SKM-1 treated with dmso at 0.1 percent for 144 hours (cell line): ENCODE measurements around the gene TCL1A.

Experiments
- DNase-seq: peaks from one replicate; lab custom pipeline; 2025; ENCODE audit not compliant: unreplicated experiment; lab: John Stamatoyannopoulos, UW

Gene TCL1A

DNA sequence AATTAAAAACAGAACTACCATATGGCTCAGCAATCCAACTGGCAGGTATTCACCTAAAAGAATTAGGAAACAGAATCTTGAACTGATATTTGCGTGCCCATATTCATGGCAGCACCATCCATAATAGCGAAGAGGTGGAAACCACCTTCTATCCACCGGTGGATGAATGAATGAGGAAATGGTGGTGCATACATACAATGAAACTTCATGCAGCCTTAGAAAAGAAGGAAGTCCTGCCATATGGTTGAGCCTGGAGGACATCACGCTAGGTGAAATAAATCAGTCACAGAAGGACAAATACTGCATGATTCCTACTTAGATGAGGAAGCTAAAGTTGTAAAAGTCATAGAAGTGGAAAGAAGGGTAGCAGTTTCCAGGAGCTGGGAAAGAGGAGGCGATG is 6.6 kb downstream of the TCL1A start:
- DNase-seq: no peak

DNA sequence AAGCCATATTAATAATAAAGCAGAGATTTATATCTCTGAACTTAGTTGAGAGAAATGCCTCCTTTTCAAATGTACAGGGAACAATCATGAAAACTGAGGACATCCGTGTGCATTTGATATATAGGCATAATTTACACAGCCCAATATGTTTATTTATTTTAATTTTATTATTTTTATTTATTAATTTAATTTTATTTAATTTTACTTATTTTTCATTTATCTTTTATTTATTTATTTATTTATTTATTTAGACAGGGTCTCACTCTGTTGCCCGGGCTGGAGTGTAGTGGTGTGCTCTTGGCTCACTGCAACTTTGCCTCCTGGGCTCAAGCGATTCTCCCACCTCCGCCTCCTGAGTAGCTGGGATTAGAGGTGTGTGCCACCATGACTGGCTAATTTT is 8.4 kb downstream of the TCL1A start:
- DNase-seq: no peak

DNA sequence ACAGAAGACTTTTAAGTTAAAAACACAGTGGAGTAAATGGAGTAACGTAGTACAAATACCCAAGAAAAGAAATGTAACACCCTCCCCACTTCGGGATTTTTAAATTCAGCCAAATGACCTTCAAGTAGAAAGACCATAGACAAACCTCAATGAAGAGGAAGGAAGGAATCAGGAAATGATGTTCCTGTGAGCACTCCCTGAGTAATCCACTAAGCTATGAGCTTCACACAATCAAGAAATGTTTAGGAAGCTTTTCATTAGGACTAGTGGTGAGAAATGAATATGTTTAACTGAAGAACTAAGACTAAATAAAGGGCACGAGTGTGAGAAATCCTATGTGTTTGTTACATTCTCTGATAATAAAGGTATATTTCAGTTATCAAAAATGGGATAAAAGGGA is 10.1 kb downstream of the TCL1A start:
- DNase-seq: no peak

DNA sequence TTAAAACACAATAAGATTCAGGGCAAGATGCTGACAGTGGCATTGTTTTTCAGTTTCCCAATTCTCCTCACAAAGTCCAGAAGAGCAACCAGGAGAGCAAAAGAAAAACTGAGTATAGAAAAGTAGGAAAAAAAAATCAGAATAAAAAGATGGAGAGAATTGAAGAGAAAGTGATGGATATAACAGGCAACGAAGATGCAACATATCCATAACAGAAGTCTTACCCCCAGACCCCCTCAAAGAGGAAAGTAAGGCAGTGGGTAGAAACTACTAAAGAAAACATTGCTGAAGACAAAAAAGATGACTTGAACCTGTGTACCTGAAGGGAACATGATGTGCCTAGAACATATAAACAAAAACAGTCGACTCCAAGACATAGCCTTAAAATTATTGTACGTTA is 10.6 kb downstream of the TCL1A start:
- DNase-seq: no peak

DNA sequence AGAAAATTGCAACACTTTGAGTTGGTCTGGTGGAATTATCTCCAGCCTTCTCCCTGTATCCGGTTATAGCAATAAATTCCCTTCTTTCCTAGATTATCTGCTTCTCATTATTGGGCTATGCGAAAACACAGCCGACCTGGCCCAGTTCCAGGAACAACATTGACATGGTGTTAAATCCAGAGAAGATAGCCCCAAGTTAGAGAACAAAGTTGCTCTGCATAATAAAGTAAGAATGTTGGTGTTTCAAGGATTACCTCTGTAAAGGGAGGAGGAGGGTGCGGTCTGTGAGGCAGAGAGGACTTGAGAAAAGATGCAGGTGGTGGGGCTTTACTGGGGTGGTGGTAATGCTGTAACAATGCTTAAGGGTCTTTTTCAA is 12.1 kb downstream of the TCL1A start:
- DNase-seq: no peak

DNA sequence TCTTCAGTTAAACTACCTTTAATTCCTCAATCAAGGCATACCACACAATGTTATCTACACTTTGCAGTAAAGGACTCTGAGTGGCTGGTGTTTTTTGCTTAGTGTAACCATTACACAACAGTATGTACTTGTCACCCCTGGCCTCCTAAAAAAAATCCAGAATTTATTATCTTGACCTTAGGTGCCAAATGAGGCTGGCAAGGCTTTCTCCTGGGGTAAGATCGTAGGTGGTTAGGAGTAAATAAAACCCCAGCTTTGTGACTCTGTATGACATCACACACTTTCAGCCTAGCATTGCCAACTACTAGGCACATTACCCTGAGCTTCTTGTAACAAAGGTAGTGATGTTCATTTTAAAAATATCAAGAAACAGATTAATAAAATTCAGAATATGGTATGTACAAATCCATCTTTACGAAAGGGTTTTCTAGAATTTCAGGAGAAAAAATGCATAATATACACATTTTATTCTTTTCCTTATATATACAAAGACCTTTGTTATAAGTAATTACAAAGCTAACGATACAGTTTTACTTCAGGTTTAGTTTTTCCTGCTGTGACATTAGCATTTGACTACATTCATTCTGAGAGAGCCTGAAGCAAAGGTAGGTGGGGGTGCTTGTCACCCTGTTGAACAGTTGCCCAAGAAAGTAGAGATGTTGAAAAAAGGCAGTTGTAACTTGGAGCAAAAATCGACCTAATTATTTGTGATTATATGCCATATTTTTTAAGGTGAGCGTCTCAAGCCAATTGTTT is 13.5 kb downstream of the TCL1A start:
- no peak for DNase-seq

DNA sequence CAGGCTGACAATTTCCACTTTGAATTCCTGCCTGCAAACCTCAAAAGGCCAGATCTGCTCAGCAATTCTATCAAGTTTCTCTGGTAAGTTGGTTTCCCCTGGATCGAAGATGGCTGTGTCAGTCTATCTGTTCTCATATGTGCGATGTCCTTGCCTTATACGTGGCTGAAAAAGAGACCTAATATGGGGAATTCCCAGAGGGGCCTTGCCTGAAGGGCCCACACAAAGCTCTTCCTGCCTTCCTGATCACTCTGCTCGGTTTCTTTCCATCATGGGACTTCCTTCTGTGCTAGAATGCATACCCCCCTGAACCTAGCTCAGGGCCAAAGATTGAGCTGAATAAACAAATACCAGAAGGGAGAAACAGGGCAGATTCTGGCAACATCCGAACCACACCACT is 14.5 kb downstream of the TCL1A start:
- DNase-seq: no peak

DNA sequence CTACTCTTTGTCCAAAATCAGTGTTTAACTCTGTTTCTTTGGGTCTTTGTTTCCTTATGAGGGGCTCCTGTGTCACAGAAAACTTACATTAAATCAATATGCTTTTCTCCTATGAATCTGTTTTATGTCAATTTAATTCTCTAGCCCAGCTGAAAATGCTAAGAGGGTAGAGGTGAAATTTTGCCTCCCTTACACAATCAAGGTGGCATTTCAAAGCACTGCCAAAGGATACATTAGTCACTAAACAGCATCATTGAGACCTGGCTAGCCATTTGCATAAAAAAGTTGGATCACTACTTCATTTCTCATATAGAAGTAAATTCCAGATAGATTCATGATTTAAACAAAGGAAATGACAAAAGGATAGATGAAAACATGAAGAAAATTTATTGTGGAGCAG is 15.6 kb downstream of the TCL1A start:
- DNase-seq: no peak

DNA sequence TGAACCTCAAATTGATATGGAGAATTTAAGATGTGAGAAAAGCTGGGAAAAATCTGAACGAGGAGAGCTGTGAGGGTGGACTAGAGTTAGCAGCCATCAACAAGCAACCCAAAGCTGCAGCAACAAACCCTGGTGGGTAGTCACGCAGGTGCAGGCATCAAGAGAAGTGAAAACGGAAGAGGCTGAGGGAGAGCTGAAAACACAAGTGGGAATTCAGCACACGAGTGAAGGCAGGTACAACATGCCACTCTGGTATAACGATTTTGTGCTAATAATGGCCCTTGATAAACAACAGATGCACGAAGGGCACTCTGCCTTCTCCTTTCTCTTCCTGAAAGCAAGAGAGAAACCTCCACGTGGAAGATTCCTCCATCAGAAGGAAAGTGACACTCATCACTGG is 16.2 kb downstream of the TCL1A start:
- DNase-seq: no peak

DNA sequence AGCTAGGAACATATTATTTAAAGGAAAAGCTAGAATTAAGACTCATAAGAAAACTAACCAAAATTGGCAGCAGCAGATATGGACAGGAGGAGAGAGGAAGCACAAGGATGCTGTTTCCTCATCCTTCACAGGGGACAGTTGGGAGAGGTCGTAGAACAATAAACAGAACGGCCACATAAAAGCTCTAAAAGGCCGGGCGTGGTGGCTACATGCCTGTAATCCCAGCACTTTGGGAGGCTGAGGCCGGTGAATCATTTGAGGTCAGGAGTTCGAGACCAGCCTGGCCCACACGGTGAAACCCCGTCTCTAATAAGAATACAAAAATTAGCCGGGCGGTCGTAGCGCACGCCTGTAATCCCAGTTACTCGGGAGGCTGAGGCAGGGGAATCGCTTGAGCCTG is 17.2 kb downstream of the TCL1A start:
- no peak for DNase-seq

DNA sequence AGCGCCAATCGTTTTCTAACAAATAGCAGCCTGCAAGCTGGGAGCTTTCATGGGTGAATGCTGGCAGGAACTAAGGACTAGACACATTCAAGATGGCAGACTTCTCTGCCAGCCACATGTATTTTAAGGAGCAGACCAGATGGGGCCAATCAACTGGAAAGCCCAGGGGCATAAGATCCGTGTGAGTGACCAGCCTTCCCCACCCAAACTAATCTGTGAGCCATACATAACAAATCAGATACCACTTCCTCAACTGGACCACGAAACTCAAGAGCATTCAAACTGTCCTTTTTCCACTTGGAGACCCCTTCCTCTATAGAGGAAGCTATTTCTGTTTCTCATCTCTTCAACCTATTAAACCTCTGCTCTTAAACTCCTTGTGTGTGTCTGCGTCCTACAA is 18.0 kb downstream of the TCL1A start:
- no peak for DNase-seq

DNA sequence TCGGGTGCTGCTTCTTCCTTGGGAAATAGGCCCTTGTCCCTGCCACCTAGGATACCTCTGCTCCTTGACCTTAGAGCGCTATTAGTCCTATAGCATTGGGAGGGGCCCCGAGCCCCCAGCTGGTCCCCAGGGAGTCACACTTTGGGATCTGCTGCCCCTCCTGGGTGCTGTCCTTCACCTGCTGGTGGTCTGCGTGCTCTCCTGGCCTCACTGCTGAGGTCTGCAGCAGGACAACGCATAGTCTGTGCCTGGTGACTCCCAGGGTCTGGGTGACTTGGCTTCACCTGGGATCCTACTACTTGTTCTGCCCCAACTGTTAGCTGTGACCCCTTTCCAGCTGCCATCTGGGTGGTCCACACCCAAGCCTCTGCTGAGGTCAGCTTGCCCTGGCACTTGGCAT is 18.9 kb downstream of the TCL1A start:
- DNase-seq: no peak

DNA sequence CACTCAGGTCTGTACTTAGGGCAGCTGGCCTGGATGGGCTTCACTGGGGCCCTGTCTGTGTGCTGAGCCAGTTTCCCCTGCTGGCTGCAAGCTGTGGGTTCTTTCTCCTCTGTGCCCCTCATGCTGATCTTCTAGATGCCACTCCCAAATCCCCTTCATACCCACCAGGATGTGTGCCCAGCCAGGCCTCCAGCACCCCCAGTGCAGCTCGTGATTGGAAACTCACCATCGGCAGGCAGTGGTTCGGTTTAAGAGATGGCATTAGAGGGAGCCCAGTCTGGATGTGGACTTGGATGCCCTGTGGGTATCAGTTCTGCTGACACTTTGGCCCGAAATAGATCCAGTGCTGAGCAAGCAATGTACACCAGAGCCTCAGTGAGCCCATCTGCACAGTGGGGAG is 21.8 kb downstream of the TCL1A start:
- no peak for DNase-seq

DNA sequence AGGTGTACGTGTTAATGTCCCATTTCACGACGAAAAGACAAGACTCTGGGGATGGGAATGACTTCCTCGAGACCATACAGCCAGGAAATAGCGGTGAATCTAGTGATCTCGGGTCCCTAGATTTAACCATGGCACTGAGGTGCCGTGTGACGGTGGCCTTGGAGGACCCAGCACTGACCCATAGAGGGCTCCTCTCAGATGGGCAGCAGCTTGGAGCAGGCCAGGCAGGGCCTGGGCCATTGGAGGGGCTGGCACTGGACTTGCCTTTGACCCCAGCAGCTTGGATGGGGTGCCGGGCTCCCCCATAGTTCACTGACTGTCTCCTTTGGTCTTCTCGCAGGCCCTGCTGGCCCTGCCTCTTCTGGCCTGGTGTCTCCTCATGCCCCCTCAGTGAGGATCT is 22.3 kb downstream of the TCL1A start:
- no peak for DNase-seq

DNA sequence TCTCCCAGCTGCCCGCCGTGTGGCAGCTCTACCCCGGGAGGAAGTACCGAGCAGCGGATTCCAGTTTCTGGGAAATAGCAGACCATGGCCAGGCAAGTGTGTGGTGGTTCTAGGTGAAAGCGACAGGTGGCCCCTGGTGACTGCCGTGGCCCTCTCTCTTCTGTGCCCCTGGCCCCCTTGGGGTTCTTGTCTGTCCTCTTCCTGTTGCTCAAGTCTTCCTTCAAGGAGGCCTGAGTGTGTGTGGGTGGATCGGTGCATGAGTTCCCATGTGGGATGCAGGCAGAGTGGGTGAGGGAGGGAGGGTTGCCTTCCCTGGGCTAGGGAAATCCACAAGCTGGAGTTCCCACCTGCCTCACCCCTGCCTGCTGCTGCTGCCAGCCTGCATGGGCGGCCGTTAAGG is 23.1 kb downstream of the TCL1A start:
- no peak for DNase-seq

DNA sequence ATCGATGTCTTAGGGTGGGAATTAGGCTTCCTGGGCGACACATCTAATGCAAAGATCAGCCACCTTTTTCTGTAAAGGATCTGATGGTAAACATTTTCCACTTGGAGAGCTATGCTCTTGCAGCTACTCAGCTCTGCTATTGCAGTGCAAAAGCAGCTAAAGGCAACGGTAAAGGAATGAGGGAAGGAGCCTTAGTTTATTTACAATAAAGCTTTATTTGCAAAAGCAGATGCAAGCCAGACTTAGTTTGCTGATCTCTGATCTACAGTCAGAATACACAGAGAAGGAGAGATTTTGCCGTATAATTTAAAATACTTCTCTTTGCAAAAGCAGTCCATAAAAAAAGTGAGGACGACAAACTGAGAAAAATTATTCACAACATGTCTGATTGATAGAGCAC is 24.5 kb downstream of the TCL1A start:
- DNase-seq: no peak

DNA sequence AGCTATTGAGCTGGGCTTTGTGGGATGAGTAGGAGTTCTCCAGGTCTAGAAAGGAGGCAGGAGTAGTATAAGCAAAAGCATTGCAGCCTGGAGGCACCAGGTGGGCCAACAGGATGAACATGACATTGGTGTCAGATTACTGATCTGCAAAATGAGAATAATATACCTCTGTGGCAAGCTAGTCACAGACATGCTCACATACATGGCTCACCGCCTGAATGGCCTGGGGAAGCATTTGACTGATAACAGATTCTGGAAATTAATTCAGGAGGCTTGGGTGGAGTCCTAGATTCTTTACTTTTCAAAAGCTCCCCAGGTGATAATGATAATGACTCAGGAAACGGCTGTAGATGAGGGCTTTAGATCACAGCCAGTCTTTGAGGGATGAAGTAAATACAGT is 27.0 kb downstream of the TCL1A start:
- DNase-seq: no peak

DNA sequence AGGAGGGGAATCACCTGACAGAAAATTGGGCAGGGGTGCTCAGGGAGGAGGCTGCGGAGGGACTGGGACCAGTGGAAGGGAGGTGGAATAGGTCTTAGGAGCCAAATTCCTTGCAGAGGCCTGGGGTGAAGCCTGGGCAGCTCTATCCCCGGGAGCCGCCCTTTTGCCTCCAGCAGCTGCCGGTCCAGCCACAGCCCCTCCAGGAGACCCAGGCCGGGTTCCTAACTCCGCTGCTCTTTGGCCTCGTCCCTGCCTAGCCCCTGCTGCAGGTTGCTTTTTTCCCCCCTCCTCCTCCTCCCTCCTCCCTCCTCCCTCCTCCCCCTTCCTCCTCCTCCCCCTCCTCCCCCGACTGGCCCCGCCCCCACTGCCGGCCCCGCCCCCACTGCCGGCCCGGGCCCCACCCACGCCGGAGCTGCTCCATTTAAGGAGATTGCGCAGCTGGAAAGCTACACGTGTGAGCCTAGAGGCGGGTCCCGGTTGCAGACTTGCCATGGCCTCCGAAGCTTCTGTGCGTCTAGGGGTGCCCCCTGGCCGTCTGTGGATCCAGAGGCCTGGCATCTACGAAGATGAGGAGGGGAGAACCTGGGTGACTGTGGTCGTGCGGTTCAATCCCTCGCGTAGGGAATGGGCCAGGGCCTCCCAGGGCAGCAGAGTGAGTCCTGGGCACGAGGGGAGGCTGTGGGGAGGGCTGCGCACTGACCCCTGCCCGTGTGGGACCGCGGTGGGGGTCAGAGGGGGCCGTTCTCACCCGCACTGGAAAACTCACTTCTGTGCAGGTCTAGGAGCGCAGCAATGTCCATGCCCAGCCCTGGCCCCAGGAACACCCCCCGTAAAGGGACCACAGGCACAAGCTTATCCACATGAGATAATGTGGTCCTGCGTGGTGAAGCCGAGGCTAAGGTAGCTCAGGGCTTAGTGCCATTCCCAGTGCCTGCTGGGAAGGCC is 27.7 kb downstream of the TCL1A start, which contains the start of gene TCL1B:
TCL1B (plus strand) TSS at position 449 of the 945 bp plus-strand sequence; CDS start at position 491, 42 bp downstream.
- DNase-seq: no peak

DNA sequence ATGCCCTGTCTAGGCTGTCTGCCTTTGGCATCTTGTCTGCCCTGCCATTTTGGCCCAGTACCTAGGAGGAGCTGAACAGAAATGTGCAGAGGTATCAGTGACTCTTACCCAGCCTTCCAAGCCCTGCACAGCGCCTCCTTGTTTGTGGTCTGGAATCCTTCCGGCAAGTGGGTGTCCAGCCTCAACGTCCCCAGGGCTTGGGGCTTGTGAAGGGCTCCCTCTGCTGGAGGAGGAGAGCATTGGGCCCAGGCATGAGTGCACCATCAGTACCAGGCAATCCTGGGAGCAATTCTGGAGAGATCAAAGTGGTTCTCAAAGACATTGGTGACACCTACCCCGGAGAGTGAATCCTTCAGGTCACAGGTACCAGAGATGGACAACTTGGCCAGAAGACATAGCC is 30.1 kb downstream of the TCL1A start:
- no peak for DNase-seq

DNA sequence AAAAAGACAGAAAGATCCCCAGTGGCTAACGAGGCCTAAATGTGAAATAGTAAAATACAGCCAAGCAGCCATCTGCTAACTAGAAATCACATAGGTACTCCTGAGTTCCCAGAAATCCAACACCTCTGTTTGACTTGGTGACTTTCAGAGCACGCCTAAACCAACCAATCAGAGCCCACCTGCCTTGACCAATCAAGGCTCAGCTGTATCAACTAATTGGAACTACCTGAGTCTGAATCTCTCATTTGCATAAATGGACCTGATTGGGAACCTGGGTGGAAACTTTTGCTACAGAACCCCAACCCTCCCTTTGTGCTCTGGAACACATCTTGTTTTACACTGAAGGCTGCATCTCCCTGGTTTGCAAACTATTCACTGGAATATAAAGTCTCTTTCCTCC is 32.8 kb downstream of the TCL1A start:
- DNase-seq: no peak

DNA sequence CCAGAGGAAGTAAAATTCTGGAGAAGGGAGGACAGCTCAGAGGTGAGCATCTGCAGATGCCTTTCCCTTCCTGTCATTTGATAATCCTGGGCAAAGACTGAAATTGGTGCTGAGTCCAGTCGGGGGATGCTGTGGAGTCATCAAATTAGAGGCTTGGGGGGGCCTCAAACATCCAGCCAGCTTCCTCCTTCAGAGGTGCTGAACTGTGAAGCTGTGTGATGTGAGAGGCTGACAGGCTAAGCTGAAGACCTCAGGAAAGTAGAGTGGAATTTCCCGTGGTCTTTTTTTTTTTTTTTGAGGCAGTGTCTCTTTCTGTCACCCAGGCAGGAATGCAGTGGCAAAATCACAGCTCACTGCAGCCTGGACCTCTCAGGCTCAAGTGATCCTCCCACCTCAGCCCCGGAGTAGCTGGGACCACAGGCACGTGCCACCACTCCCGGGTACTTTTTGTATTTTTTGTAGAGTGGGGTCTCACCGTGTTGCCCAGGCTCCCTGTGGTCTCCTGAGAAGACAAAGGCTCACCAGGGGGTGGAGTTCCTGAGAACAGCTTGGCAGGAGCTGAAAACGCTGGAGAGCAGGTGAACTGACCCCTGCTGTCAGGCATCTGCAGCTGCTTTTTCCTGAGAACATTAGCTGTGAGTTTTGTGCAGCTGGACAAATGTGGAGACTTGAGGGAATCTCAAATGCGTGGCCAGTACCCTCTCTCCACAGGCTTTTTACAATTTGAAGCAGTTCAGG is 33.8 kb downstream of the TCL1A start:
- no peak for DNase-seq
